HG02870 (cell line): Measurements from ENCODE around the gene MAPKAP1.
A peak's percentile ranks its signal among the peaks of the same experiment; 100 is the strongest.

Experiments
- ATAC-seq: cut with Tn5 transposase; IDR thresholded peaks from one replicate; pipeline ENCODE4 v1.9.1; 2021; ENCODE audit warnings: mild to moderate bottlenecking, moderate library complexity; ENCODE audit not compliant: unreplicated experiment

Gene MAPKAP1

GRCh38 chr9:125467116-125467740 lies 239.8 kb downstream of the MAPKAP1 start:
- ATAC-seq: no peak

GRCh38 chr9:125466411-125466810 lies 240.6 kb downstream of the MAPKAP1 start:
- no peak for ATAC-seq

- no peak for ATAC-seq
These were observed 242.2 kb downstream of the MAPKAP1 start for GRCh38 chr9:125464591-125465385.

- no peak for ATAC-seq
These were observed 243.1 kb downstream of the MAPKAP1 start for GRCh38 chr9:125463926-125464325.

GRCh38 chr9:125462861-125463291 lies 244.1 kb downstream of the MAPKAP1 start:
- ATAC-seq: no peak

GRCh38 chr9:125461636-125462190 lies 245.3 kb downstream of the MAPKAP1 start:
- ATAC-seq: no peak

GRCh38 chr9:125460883-125461635 lies 245.9 kb downstream of the MAPKAP1 start:
- no peak for ATAC-seq

GRCh38 chr9:125460346-125460745 lies 246.7 kb downstream of the MAPKAP1 start:
- no peak for ATAC-seq

GRCh38 chr9:125457357-125457756 lies 249.7 kb downstream of the MAPKAP1 start:
- no peak for ATAC-seq

- ATAC-seq: no peak
These were observed 251.1 kb downstream of the MAPKAP1 start for GRCh38 chr9:125455876-125456275.

- ATAC-seq: no peak
These were observed 251.9 kb downstream of the MAPKAP1 start for GRCh38 chr9:125455132-125455531.

- no peak for ATAC-seq
These were observed 259.7 kb downstream of the MAPKAP1 start for GRCh38 chr9:125447202-125447802.

GRCh38 chr9:125446561-125447094 lies 260.4 kb downstream of the MAPKAP1 start:
- ATAC-seq: peak; percentile 75

GRCh38 chr9:125444956-125445506 lies 262.0 kb downstream of the MAPKAP1 start:
- ATAC-seq: no peak

GRCh38 chr9:125444166-125444565 lies 262.8 kb downstream of the MAPKAP1 start:
- ATAC-seq: no peak

GRCh38 chr9:125443367-125443766 lies 263.6 kb downstream of the MAPKAP1 start:
- ATAC-seq: no peak

GRCh38 chr9:125442452-125442851 lies 264.6 kb downstream of the MAPKAP1 start:
- no peak for ATAC-seq

GRCh38 chr9:125440411-125440810 lies 266.6 kb downstream of the MAPKAP1 start:
- ATAC-seq: no peak

GRCh38 chr9:125439434-125440272 lies 267.4 kb downstream of the MAPKAP1 start:
- ATAC-seq: no peak
